PC-3 (cell line): ENCODE results near the gene RUFY3.
"Not testable (repeated sequence)": the region's sequence is repeated elsewhere in the genome, so short reads cannot be mapped to it uniquely, and the experiment has no call there.

Source experiments
- CTCF ChIP-seq: fragments of 300-600 bp; sonication (generic); conservative IDR thresholded peaks from 2 replicates; pipeline ENCODE4 v1.5.1; 2017; ENCODE audit warnings: antibody characterized with exemption, low read depth, mild to moderate bottlenecking, low read length
- EZH2 ChIP-seq: fragments of 300-600 bp; sonication (generic); IDR thresholded peaks from one replicate; pipeline ENCODE4 v1.6.1; 2017; ENCODE audit warnings: antibody characterized with exemption, mild to moderate bottlenecking, low read length; ENCODE audit not compliant: unreplicated experiment

- not testable (repeated sequence) for TF ChIP-seq CTCF, EZH2
Observed at GRCh38 chr4:70840137-70840536, 118.4 kb downstream of the RUFY3 start.
